Stimulated activated CD4-positive, alpha-beta T cell treated with anti-CD3 and anti-CD28 coated beads, Interleukin-1b, Interleukin-23, amount 100 ng/mL, for 1 hour (primary cell): ENCODE data around the gene LARP4B.

Experiments used
- DNase-seq, 2 donors: peaks; one replicate each; pipeline ENCODE4 v3.0.0-alpha.2; 2020; ENCODE audit warnings: low read depth in 2 of 2

The LARP4B gene

DNA sequence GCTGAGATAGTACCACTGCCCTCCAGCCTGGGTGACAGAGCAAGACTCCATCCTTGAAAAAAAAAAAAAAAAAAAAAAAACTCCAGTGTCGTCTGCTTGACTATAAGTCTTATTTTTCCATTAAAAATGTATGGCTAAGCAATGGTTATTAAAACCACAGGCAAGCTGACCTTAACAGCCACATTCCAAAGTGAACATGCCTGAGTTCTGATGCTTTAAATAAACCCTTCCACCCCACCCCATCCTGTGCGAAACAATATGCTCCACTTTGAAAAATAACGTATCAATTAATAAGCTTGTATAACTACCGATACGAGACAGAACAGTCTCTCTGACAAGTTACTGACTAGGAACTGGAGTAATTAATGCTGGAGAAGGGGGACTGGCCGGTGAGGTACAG, 63.7 kb downstream of the LARP4B start:
- no peak for DNase-seq

DNA sequence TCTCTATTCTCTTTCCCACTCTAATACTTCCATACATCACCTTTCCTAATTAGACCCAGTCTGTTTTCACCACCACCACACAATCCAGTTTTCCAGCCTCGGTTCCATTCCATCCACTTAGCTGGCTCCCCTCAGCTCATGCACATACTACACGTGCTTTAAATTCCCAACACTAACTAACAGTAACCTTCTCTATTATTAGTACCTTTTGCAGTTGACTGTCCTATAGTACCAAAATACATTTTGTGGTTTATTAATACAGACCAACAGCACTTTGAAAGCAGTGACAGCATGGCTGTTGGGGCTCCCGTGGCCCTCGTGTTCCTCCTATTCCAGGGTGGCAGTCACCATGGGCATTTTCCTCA, 64.9 kb downstream of the LARP4B start:
- no peak for DNase-seq

- no peak for DNase-seq
Measured at GRCh38 chr10:865924-866576, 65.5 kb downstream of the LARP4B start.

DNA sequence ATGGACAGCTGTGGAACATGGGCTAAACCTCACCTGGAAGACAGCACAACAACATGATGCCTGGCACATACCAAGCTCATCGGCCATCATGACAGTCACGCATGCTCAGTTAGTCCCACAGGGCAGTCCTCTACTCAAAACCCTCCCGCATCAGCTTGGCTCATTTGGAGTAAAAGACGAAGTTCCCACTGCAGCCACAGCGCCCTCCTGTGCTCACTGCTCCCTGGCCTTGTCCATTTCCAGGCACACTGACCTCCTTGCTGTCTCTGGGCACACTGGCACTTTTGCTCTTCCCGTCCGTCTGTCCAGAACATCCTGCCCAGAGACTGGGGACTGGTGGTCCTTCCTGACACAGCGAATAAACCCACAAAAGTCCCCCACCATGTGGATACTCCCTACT, 66.2 kb downstream of the LARP4B start:
- no peak for DNase-seq

DNA sequence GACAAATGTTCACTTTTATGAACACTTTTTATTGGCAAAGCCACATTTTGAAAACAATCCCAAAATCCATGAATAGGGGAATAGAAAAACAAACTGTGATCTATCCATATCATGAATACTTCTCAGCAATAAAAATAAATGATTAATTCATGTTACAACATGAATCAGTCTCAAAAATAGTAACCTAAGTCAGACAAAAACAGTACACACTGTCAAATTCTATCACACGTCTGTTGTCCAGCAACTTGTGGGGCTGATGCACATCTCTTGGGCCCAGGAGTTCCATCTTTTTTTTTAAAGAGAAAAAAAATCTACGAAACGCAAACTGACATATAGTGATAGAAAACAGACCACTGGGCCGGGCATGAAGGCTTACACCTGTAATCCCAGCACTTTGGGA, 71.0 kb downstream of the LARP4B start:
- no peak for DNase-seq

DNA sequence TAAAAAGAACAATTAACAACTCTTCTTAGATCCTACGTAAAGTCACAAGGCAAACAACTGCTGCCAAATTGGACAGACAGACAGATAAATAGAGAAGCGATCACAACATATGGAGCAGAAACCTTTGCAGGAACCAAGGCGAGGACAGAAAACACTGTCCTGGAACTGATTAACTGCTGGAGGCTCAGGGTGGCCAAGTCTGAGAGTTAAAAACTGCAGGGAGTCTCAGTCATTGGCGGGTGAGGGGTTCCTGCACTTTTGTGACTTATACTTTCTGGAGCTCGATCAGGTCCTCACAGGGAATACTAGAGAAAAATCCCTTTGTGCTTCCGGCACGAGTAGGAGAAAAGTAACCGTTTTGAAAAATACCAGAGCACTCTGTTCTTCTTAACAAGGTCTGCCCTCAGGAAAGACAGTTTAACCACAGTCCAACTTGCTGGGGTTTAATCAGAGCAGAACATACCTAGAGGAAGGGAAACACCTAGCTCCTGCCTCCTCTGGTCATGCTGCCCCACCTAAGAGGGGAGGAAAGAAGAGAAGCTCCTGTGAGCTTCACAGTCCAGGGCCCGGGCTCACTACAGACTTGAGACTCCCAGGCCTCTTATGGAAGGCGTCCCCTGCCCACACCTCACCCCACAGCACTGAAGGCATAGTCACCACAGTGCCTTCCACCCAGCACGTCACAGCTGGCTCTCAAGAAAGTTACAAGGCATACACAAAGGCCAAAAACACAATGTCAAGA, 74.9 kb downstream of the LARP4B start:
- DNase-seq = no peak

- no peak for DNase-seq
Measured at GRCh38 chr10:855671-856070, 75.8 kb downstream of the LARP4B start.

GRCh38 chr10:855079-855478, 76.4 kb downstream of the LARP4B start:
- no peak for DNase-seq

DNA sequence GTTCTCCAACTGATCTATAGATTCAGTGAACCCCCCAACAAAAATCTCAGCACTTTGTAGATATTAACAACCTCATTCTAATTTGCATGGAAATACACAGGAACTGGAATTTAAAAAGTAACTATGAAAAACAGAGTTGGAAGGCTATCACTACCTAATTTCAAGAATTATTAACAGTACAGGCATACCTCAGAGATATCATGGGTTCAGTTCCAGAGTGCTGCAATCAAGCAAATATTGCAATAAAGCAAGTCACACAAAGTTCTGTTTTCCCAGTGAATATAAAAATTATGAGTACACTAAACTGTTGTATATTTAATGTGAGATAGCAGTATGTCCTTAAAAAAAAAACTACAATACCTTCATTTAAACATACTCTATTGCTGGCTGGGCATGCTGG, 78.5 kb downstream of the LARP4B start:
- no peak for DNase-seq

DNA sequence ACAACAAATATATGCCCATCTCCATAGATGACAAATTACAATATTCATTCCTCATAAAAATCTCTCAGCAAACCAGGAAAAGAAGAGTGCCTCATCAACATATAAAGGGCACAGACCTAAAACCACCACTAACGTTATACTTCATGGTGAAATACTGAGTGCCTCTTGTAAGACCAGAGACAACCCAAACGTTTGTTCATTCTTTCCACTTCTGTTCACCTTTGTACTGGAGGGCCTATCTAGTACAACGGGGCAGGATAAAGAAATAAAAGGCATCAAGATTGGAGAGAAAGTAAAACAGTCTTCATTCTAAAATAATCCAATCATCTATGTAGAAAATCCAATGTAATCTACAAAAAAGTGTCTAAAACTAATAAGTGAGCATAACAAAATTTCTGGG, 79.1 kb downstream of the LARP4B start:
- no peak for DNase-seq

DNA sequence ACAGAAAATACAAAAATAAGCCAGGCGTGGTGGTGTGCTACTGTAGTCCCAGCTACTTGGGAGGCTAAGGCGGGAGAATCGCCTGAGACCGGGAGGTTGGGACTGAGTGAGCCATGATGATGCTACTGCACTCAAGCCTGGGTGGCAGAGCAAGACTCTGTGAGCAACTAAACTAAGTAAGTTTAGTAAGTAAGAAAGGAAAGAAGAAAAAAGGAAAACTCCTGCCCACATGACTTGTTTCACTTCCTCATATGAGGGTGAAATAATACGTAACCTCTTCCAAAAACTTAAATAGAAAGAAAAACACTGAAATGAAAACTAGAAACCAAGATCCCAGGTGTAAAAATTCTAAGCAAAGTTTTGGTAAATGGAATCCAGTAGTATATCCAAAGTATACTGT, 79.6 kb downstream of the LARP4B start:
- DNase-seq = no peak

GRCh38 chr10:850093-850492, 81.4 kb downstream of the LARP4B start:
- no peak for DNase-seq

DNA sequence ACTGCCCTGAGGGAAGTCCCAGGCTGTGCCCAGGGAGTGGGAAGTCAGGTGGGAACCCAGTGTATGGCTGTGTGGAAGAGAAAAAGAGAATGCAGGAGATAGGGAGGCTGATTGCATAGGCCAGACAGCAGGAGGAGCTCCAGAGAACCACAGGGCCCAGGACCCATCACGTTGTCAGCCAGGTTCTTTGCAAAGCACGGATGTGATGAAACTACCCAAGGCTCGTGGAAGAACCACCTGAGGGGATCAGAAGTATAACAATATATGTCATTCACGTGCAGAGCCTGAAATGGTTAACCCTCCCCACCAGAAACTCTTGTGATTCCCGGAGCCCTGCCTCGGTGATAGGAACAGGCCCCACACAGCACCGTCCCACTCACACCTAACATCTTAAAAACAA, 83.6 kb downstream of the LARP4B start:
- no peak for DNase-seq

DNA sequence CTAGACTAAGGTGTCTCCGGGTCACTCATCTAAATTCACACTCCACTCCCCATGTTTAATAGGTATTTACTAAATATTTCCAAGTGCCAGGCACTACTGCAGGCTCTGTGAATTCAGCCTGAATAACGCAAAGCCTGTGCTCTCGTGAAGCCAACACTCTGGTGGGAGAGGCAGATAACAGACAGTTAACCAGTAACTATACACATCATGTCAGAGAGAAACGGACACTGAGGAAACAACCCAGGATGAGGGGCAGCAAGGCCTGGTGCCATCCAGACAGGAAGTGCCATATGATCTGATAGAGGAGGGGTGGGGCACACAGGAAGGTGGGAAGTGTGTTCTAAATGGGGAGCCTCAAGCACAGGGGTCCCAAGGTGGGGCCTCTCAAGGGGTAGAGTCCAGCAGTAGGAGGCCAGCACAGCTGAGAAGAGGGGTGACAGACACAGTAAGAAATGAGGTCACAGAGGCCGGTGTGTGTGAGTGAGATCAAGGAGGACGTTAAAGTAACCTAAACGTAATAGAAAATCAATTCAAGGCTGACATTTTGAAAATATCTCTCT, 85.3 kb downstream of the LARP4B start:
- no peak for DNase-seq

DNA sequence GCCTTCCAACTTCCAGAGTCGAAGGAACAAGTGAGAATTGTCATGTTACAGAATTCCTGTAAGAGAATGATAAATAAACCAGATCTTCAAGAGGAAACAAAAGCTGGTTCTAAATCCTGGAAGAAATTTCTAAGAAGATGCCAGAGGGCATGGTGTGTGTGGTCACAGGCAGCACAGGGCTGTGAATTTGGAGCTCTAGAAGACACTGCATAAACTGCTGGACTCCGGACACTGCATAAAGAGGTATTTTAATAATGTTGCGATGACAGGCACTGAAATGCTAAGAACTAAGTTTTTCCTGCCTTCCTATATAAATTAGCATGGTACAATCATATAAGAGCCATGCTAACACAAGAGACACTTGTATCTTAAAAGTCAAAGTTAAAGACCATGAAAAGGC, 86.0 kb downstream of the LARP4B start:
- DNase-seq = no peak

DNA sequence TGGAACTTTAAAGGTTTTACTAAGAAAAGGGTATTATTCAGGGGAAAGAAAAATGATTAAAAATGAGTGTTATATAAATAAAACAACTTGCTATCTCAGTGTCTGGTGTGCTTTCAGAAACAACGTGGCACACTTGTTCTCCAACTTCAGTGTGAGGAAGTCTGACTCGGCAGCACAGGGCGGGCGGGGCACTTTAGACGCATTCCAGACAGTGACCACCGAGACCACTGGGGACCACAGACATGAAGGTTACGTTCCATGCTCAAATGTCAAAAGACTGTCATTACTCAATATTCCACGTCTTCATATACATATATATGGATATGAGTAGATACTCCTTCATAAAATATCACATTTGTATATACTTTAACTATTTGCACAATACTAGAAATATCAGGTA, 87.0 kb downstream of the LARP4B start:
- no peak for DNase-seq

- no peak for DNase-seq
Measured at GRCh38 chr10:843703-844102, 87.8 kb downstream of the LARP4B start.

DNA sequence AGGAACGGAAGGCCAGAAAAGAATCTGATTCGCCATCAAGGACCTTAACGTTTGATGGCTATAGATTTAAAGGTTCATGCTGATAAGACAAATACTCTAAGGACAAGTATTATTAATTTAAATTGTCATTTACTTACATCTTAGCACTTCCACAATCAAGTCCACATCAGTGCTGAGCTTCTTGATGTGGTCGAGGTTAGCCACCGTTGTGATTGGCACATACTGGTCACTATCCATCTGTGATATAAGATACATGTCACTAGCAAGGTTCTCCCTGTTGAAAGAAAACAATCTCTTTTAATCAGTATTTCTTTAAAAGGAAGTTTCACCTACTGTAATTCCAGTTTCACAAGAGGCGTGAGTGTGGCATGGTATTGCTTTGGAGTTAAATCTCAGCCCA, 88.7 kb downstream of the LARP4B start:
- no peak for DNase-seq

GRCh38 chr10:841535-841934, 90.0 kb downstream of the LARP4B start:
- no peak for DNase-seq

DNA sequence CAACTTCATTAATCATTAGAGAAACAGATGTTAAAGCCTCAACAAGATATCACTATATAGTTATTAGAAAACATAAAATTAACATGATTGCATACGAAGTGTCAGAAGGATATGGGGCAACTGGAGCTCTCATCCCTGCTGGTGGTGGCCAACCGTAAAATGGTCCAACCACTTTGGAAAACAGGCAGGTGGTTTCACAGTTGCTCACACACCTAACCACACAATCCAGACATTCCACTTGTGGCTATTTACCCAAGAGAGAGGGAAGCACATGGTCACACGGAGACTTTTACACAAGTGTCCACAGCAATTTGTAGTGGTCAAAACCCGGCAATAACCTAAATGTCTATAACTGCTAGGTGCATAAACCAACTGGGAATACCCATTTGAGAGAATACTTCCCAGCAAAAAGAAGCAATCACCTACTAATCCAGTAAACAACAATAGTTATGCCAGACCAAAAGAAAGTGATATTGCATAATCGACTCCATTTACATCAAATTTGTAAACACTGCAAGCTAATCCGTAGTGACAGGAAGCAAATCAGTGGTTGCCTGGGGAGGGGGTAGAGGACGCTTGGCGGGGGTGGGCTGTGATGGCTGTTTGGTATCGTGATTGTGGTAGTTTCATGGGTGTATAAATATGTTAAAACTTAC, 91.8 kb downstream of the LARP4B start:
- no peak for DNase-seq

GRCh38 chr10:836782-837181, 94.7 kb downstream of the LARP4B start:
- no peak for DNase-seq

DNA sequence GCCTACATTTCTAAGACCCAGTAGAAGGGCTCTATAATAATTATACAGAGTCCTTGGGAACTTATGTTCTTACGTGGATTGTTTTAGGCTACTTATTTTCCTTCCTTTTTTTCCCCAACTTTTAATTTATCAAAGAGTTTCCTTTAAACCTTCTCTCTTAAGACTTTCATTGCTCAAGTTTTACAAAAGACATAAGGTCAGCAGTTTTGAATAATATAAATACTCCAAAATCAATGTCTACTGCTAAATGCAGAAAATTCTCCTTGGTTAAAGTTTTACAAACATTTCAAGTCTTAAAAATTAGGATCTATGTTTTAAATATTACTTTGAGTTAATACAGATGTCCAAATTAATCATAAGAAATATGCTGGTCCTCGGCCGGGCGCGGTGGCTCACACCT, 97.0 kb downstream of the LARP4B start:
- DNase-seq = no peak

DNA sequence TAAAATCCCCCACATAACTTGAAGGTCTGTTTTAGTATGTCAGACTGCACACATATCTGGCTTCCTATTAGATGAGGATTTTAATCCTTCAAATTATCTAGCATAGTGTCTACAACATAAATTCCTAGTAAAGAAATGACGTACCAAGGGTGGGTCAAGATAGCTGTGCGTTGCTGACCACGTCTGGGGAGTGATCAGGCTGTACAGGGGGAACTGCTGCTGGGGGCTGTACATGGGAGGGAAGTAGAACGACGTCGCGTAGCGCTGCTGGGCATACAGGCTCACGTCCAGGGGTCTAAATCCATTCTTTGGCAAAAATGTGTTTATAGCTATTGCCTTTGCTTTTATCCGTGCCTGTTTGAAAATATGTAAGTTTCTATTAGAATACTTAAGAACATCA, 102.3 kb downstream of the LARP4B start:
- DNase-seq = no peak
